A549 (cell line): ENCODE measurements around the gene CCDC167. TPM values are rescaled to one million over a fixed set of nuclear protein-coding genes. Genes with fewer than 3 reads are reported as not detected.
A peak's percentile ranks its signal among the peaks of the same experiment; 100 is the strongest.
"Not testable (repeated sequence)": the region's sequence is repeated elsewhere in the genome, so short reads cannot be mapped to it uniquely, and the experiment has no call there.

ENCODE experiments used
- ATAC-seq, 2 experiments: fragments of 200-7000 bp in 1 of 2; fragments of >200 bp in 1 of 2; cut with Nextera tagmentation in 1 of 2; cut with Tn5 transposase in 1 of 2; 3 replicates each; pipeline versions ENCODE4 v1.8.0 to v1.9.1; 2018 to 2020; ENCODE audit warnings: mild to moderate bottlenecking in 1 of 2, moderate library complexity in 1 of 2
- CTCF ChIA-PET: fragments of 300-600 bp; sonication (Branson Sonifier 250); formaldehyde crosslinking; extraction: SDS; loops from one replicate; lab custom pipeline; 2021; ENCODE audit warnings: antibody characterized with exemption, inconsistent platforms; lab: Yijun Ruan, JAX
- POLR2A ChIA-PET: fragments of 350-600 bp; formaldehyde crosslinking; extraction: SDS; loops from one replicate; lab custom pipeline; 2021; ENCODE audit warnings: antibody characterized with exemption, inconsistent platforms; lab: Yijun Ruan, JAX
- DNase-seq, 2 experiments: peaks; one replicate each; pipeline versions ENCODE4 v3.0.0 to v3.0.0-alpha.2; 2011 to 2016; ENCODE audit warnings: low read depth in 1 of 2, low spot score in 1 of 2
- FAIRE-seq: peaks from 2 replicates; lab custom pipeline; 2011; peaks lifted over from hg19 to GRCh38; lab: Jason Lieb, UNC
- H3K27ac ChIP-seq, 2 experiments: fragments of >200 bp; sonication (Bioruptor Twin); formaldehyde crosslinking; 3 replicates each; pipeline ENCODE4 v1.5.1; 2016 to 2017
- H3K4me1 ChIP-seq: fragments of >200 bp; sonication (Bioruptor Twin); formaldehyde crosslinking; 3 replicates; pipeline ENCODE4 v1.6.1; 2016
- H3K4me2 ChIP-seq: fragments of >200 bp; sonication (Bioruptor Twin); formaldehyde crosslinking; 3 replicates; pipeline ENCODE4 v1.6.1; 2016
- H3K4me3 ChIP-seq: fragments of >200 bp; sonication (Bioruptor Twin); formaldehyde crosslinking; 3 replicates; pipeline ENCODE4 v1.5.1; 2016
- H3K9me3 ChIP-seq: fragments of >200 bp; sonication (Bioruptor Twin); formaldehyde crosslinking; 3 replicates; pipeline ENCODE4 v1.6.1; 2016
- BCL3 ChIP-seq: fragments of >200 bp; sonication (Bioruptor Twin); formaldehyde crosslinking; IDR thresholded peaks from 3 replicates; pipeline ENCODE4 v1.6.1; 2016
- EHF ChIP-seq: fragments of 250-450 bp; sonication (Bioruptor Pico); IDR thresholded peaks from 2 replicates; pipeline ENCODE4 v1.5.0; 2020; ENCODE audit warnings: mild to moderate bottlenecking
- EP300 ChIP-seq, 2 experiments: fragments of >200 bp; sonication (Bioruptor Twin); formaldehyde crosslinking; IDR thresholded peaks; 2 replicates in 1 of 2; 3 replicates in 1 of 2; pipeline ENCODE4 v1.6.1; 2016 to 2017
- ESRRA ChIP-seq: fragments of 150-350 bp; IDR thresholded peaks from 2 replicates; pipeline ENCODE4 v1.6.1; 2014; ENCODE audit warnings: mild to moderate bottlenecking, low read length, borderline replicate concordance
- FOSL2 ChIP-seq, 2 experiments: fragments of 450-650 bp in 1 of 2; fragments of >200 bp in 1 of 2; sonication (Bioruptor Twin) in 1 of 2; formaldehyde crosslinking; IDR thresholded peaks; 2 replicates each; pipeline versions ENCODE4 v1.5.0 to v1.6.1; 2016 to 2020; ENCODE audit warnings: mild to moderate bottlenecking in 1 of 2, moderate library complexity in 1 of 2
- MAFK ChIP-seq: fragments of 450-650 bp; IDR thresholded peaks from 2 replicates; pipeline ENCODE4 v1.6.1; 2014; ENCODE audit not compliant: partially characterized antibody
- MAX ChIP-seq: IDR thresholded peaks from 2 replicates; pipeline ENCODE4 v1.6.1; 2012
- MAZ ChIP-seq: fragments of 150-350 bp; IDR thresholded peaks from 2 replicates; pipeline ENCODE4 v1.6.1; 2014; ENCODE audit warnings: antibody characterized with exemption, low read depth, low read length, borderline replicate concordance
- POLR2A ChIP-seq: IDR thresholded peaks from 2 replicates; pipeline ENCODE4 v1.6.1; 2012; ENCODE audit warnings: mild to moderate bottlenecking, low read length
- RARB ChIP-seq: fragments of 250-450 bp; sonication (Bioruptor Pico); IDR thresholded peaks from 2 replicates; pipeline ENCODE4 v1.8.0; 2021; ENCODE audit warnings: mild to moderate bottlenecking, moderate library complexity
- RCOR1 ChIP-seq: fragments of 150-350 bp; IDR thresholded peaks from 2 replicates; pipeline ENCODE4 v1.6.1; 2014; ENCODE audit warnings: antibody characterized with exemption, low read length, low read depth
- TFCP2L1 ChIP-seq: fragments of 250-450 bp; sonication (Bioruptor Pico); IDR thresholded peaks from 2 replicates; pipeline ENCODE4 v1.5.0; 2021; ENCODE audit warnings: mild to moderate bottlenecking
- USF2 ChIP-seq: fragments of 450-650 bp; IDR thresholded peaks from 2 replicates; pipeline ENCODE4 v1.6.1; 2014; ENCODE audit warnings: antibody characterized with exemption
- ZNF302 ChIP-seq: fragments of 250-450 bp; sonication (Bioruptor Pico); IDR thresholded peaks from 2 replicates; pipeline ENCODE4 v1.9.0; 2021; ENCODE audit warnings: inconsistent platforms, mild to moderate bottlenecking, moderate library complexity
- WGBS: methylation state at CpG from one replicate; pipeline ENCODE4 v1.1.6; 2017; ENCODE audit errors: missing lambda C conversion rate; 5-methylcytosine and 5-hydroxymethylcytosine counted together
- polyA plus RNA-seq, 4 experiments: library from polyadenylated mRNA; depleted of rRNA in 3 of 4; stranded (reverse); fragments of >200 nt; fragmentation: RNase III in 1 of 4; extraction: RNeasy Plus Mini Kit Qiagen cat#74134 plus additional on column Dnase treatment in 1 of 4; gene quantifications; 2 replicates in 3 of 4; 3 replicates in 1 of 4; pipeline ENCODE4 v1.2.3, GENCODE V29; 2011 to 2017

The CCDC167 gene
- polyA plus RNA-seq, 2 of the 4 experiments (the other 2 are of a cell fraction) = 35.1 to 39.1 TPM

- TF ChIP-seq MAZ (no peak), USF2 (no peak)
Measured at GRCh38 chr6:37503309-37503965, 3.7 kb upstream of the CCDC167 start (continued).

- ATAC-seq (no peak), DNase-seq (no peak), FAIRE-seq (no peak)
- peaks cover 4% of the 10 kb centered on the region; the same call in 1 of the 3 replicates for H3K4me1 ChIP-seq
- TF ChIP-seq RARB (CRISPR knock-in tag) = no peak
- no peak for TF ChIP-seq MAX
- ChIA-PET CTCF (interaction anchor here (0.6 to 2.1 kb wide), 2 partner anchors 14 to 289 kb away, joined by 3 to 5 read pairs; no protein-coding TSS in a partner anchor), POLR2A (no interaction called here)
- WGBS = 64% methylated on average over 4 of the region's 7 CpGs
- no peaks in the 10 kb centered on the region for H3K9me3 ChIP-seq
- H3K4me2 ChIP-seq = no peak overlapping the region
- H3K4me3 ChIP-seq = no peak overlapping the region
- H3K27ac ChIP-seq = no peak overlapping the region
Measured at GRCh38 chr6:37502703-37503291, 3.1 kb upstream of the CCDC167 start.

GRCh38 chr6:37501632-37502491 lies 2.2 kb upstream of the CCDC167 start:
- CTCF ChIA-PET = interaction anchor here (0.6 to 1.7 kb wide), 4 partner anchors 17 to 290 kb away, joined by 3 to 6 read pairs (median 4); no protein-coding TSS in a partner anchor
- WGBS = 82% methylated on average over 10 of the region's 10 CpGs
- ATAC-seq = no peak
- peaks cover 4% of the 10 kb centered on the region; the same call in 1 of the 3 replicates for H3K4me1 ChIP-seq
- TF ChIP-seq FOSL2 (IDR thresholded peaks at IDR 0.05) (no peak), FOSL2 (CRISPR knock-in tag; IDR thresholded peaks at IDR 0.05) (no peak), MAFK (no peak), ESRRA (no peak), ZNF302 (CRISPR knock-in tag) (no peak), EP300 (IDR thresholded peaks at IDR 0.05) (no peak), TFCP2L1 (no peak), POLR2A (no peak), BCL3 (no peak), EHF (CRISPR knock-in tag) (no peak), RCOR1 (no peak)
- TF ChIP-seq, all 56 proteins: peak for 0
- Histone ChIP-seq H3K27ac (no peak overlapping the region), H3K4me3 (no peak overlapping the region), H3K4me2 (no peak overlapping the region), H3K9me3 (no peaks in the 10 kb centered on the region)
- POLR2A ChIA-PET = no interaction called here
- FAIRE-seq = no peak
- no peak for DNase-seq

- H3K4me1 ChIP-seq, H3K4me3 ChIP-seq, ATAC-seq, FAIRE-seq, DNase-seq, H3K4me2 ChIP-seq, POLR2A ChIA-PET, H3K9me3 ChIP-seq, H3K27ac ChIP-seq: not testable (repeated sequence)
- CTCF ChIA-PET = interaction anchor here (1.2 to 1.7 kb wide), 5 partner anchors 16 to 191 kb away, joined by 3 to 6 read pairs (median 4); no protein-coding TSS in a partner anchor
- WGBS = 97% methylated on average over 6 of the region's 6 CpGs
- peak; percentile 65 for TF ChIP-seq MAFK
Measured at GRCh38 chr6:37500904-37501303, 1.2 kb upstream of the CCDC167 start.
